GM12865 (cell line): Measurements from ENCODE around the gene HOXA11.

ENCODE experiments used
- DNase-seq: peaks from one replicate; pipeline ENCODE4 v3.0.0; 2010; ENCODE audit warnings: low read depth
- H3K4me3 ChIP-seq: 2 replicates; pipeline ENCODE4 v1.5.1; 2011; ENCODE audit warnings: mild to moderate bottlenecking, low read depth, low read length, control low read depth
- TF ChIP-seq, protein P1 (sequence below): IDR thresholded peaks from 2 replicates; pipeline ENCODE4 v1.5.1; 2011; ENCODE audit warnings: low read length, control low read depth, low read depth, inconsistent platforms; ENCODE audit not compliant: insufficient read depth; ENCODE audit errors: missing control alignments

The HOXA11 gene

DNA sequence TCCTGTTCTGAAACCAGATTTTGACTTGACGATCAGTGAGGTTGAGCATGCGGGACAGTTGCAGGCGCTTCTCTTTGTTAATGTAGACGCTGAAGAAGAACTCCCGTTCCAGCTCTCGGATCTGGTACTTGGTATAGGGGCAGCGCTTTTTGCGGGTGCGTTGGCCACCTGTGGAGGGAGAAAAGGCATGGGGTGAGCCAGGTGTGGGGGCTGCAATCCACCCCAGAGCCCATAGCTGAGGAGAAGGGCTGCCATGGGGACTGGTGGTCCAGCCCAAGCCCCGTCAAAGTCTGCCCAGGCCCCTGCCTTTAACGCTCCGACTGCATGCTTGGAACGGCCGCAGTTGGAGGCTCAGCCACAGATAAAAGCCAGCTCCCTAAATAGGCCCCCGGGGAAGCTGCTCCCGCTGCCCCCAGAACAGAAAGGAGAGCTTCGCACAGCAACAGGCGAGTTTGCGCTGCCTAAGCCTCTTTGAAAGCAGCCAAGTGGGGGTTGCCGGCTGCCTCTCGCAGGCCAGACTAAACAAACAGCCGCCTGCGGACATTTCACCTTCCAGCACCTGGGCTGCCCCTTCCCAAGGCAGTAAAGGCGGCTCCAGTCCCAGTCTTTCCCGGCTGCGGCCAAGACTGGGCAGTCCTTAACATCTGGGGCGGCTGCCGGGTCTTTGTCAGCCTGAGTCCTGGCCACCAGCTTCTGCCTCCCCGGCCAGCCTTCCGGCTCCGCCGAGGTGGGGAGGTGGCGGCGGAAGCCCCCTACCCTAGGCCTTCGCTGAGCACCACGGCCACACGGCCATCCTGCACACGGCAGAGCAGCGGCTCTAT, 2.0 kb downstream of the HOXA11 start:
- H3K4me3 ChIP-seq: no peak overlapping the region
- TF ChIP-seq, protein P1, sequence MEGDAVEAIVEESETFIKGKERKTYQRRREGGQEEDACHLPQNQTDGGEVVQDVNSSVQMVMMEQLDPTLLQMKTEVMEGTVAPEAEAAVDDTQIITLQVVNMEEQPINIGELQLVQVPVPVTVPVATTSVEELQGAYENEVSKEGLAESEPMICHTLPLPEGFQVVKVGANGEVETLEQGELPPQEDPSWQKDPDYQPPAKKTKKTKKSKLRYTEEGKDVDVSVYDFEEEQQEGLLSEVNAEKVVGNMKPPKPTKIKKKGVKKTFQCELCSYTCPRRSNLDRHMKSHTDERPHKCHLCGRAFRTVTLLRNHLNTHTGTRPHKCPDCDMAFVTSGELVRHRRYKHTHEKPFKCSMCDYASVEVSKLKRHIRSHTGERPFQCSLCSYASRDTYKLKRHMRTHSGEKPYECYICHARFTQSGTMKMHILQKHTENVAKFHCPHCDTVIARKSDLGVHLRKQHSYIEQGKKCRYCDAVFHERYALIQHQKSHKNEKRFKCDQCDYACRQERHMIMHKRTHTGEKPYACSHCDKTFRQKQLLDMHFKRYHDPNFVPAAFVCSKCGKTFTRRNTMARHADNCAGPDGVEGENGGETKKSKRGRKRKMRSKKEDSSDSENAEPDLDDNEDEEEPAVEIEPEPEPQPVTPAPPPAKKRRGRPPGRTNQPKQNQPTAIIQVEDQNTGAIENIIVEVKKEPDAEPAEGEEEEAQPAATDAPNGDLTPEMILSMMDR: no peak
- no peak for DNase-seq

DNA sequence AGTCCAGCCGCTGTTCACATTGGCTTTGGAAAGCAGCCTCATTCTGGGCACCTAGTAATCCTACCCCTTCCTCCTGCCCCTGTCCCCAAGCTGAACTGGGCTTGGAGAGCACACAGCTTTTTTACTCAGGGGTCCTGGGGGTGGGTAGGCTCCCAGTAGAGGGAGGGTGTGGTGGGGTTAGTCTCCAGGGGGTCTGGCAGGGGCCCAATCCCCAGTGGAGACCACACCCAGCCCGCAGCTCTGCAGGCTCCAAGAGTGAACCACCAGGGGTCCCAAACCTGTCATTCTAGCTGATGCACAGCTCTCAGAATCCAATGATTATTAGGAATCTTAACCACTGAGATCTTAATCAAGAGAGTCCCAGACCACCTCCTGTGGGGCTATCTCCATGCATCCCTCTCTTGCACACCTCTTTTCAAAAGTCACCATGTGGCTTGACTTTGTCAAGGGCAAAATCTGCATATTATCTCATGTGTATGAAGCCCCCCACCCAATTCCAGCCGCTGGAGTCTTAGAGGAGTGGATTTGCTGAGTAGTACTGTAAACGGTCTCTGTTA, 2.7 kb downstream of the HOXA11 start:
- no peak overlapping the region for H3K4me3 ChIP-seq
- TF ChIP-seq, protein P1: no peak
- no peak for DNase-seq

DNA sequence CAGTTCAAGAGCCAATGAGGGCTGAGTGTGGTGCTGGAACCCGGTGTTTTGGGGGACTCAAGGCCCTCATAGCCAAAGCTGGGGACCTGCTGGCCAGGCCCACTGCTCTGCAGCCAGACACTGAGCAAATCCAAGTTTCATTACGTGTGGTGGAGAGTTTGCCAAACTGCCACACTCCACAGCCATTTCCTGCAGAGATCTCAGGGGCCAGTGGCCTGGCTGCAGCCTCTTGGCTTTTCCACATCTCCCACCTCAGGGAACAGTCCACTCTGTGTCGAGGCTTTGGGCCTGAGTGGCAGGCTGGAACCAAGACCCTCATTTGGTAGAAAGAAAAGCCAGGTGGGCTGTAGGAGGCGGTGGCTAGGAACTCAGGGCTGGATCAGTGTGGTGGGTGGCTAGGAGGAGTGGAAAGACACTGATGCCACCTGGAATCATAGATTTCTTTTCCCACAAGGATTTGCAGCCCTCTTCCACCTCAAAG, 3.2 kb downstream of the HOXA11 start:
- TF ChIP-seq, protein P1: no peak
- DNase-seq: no peak
- H3K4me3 ChIP-seq: no peak overlapping the region

DNA sequence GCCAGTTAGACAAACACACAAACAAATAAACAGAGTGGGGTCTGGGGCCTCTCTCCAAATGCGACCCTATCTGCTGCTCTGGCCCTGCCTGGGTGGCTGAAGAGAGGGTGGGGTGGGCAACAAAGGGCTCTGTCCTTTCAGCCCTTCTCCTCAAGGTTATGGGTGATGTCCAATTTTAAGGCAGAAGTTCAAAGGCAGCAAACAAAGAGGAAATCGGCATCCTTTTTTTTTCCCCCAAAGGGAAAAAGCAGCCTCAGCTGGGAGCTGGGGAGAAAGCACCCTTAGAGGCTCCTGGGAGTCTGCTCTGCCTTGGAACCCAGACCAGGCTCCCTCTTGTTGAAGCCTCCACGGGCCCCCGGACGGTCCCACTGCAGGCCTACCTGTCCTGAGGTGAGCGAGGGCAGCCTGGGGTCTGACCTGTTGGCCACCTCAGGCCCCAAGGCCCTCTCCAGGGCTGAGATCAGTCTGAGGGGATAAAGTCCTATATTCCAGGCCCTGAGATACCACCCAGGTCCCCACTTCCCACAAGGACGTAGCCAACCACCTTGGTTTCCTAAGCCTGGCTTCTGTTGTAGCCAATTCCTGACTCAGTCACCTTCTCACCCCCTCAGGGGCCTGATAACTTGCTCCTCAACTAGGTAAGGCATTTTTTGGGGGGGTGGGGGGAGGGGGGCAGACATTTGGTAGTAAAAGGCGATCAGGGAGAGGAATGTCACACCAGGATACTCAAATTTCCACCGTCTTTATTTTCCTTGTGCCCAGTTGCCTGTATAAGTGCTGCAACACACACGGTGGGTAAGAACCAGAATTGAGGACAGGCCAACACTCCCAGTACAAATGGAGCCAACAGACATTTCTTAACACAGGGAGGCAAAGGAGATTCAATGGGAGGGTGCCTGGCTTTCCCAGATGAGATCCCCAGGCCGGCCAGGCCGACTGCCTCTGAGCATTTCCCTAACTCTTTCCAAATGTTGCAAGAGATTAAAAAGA, 4.3 kb downstream of the HOXA11 start:
- no peak overlapping the region for H3K4me3 ChIP-seq
- no peak for DNase-seq
- TF ChIP-seq, protein P1: no peak

DNA sequence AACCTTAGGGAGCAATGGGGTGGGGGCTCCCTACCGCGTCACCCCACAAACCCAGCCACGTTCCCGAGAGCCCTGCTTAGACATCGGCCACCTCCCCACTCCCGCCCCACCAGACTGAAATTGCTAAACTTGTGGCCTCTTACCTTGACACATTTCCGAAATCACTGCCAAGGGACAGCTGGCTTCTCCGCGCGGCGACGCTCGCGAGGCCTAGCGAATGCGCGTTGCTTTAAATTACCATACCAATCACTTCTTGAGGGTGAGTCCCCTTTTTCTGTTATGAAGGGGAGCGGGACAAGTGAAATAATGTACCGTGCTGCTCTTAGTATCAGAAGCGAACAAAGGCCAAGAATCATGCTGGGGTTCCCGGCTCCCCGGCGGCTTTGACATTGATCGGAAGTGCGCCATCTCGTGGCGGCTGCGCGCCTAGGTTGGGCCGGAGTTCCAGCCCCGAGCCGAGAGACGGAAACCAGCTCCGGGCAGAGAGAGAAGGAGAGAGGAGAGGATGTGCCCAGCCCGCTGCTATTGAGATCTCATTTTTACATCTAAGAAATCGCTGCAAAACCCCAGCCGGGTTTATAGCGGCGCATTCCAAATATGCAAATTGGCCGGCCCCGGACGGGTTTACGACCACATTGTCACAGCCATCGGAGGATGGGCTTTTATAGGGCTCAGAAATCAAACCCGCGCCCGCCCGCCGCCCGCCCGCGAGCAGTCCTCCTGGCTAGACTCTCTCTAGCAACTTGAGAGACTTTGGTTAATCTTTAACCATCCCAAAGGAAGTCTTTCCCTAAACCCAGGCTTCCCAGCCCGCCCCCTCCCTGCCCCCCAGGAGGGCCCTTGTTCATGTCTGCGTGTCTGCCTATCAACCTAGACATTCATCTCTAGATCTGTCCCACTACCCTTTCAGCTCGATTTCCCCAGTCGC, 5.3 kb downstream of the HOXA11 start:
- peak; percentile 34 for DNase-seq
- H3K4me3 ChIP-seq: no peak overlapping the region
- TF ChIP-seq, protein P1: peak; percentile 56

DNA sequence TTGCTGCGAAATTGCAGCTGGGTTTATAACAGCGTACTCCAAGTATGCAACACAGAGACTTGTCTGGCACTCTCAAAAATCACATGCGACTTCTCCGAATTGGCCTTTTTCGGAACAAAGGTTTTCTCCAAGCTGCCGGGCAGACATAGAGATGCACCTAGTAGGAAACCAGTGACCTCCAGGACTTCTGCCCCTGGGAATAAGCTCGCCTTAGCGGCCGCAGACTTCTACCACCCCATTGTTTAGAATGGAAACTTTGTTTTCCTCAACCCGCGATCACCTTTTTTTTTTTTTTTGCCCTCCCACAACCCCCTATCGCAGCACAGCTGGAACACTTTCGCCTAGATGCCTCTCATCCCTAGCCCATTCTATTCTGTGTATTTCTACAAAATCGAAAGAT, 6.0 kb downstream of the HOXA11 start:
- TF ChIP-seq, protein P1: no peak
- no peak overlapping the region for H3K4me3 ChIP-seq
- no peak for DNase-seq
